Omental fat pad (tissue), 4 donors: ENCODE results near the gene CCL23. TPM values are rescaled to one million over a fixed set of nuclear protein-coding genes. Genes with fewer than 3 reads are reported as not detected.

ENCODE experiments used
- total RNA-seq, 4 donors: library from RNA; depleted of rRNA; stranded (reverse); fragments of >200 nt; gene quantifications; one replicate each; pipeline ENCODE4 v1.1.0, GENCODE V29; 2016

Gene CCL23
- total RNA-seq, 4 donors from 2014 or later: 1.5 to 6.6 (median 4.7) TPM

Other genes starting within 250 kb of the CCL23 start
- 10 to 100 TPM; 31.5 to 65.6 (median 48.7) TPM for gene MMP28, start 222.3 kb downstream of the CCL23 start, total RNA-seq
- gene TAF15, start 208.5 kb downstream of the CCL23 start, total RNA-seq: 10 to 100 TPM; 33.2 to 80.2 (median 64.0) TPM
- gene HEATR9, start 149.1 kb downstream of the CCL23 start, total RNA-seq: not detected
- gene CCL5, start 137.6 kb downstream of the CCL23 start, total RNA-seq: 10 to 100 TPM in 1 of 4 donors, 1 to 10 TPM in 3; 5.5 to 10.7 (median 6.0) TPM
- gene RDM1, start 87.2 kb downstream of the CCL23 start, total RNA-seq: not detected
- not detected for gene LYZL6, start 74.3 kb downstream of the CCL23 start, total RNA-seq
- gene CCL16, start 36.5 kb downstream of the CCL23 start, total RNA-seq: 1 to 10 TPM in 1 of 4 donors, under 1 TPM in 1, not detected in 2; 0.69 to 2.8 TPM
- 10 to 100 TPM; 29.0 to 83.2 (median 68.7) TPM for gene CCL14, start 31.2 kb downstream of the CCL23 start, total RNA-seq
- gene CCL15, start 16.4 kb downstream of the CCL23 start, total RNA-seq: 1 to 10 TPM in 1 of 4 donors, not detected in 3; 4.6 TPM
- gene CCL18, start 46.3 kb upstream of the CCL23 start, total RNA-seq: 10 to 100 TPM in 2 of 4 donors, 1 to 10 TPM in 2; 1.7 to 21.5 (median 9.8) TPM
- 10 to 100 TPM in 2 of 4 donors, 1 to 10 TPM in 2; 4.1 to 12.1 (median 8.0) TPM for gene CCL3, start 72.2 kb upstream of the CCL23 start, total RNA-seq
- gene CCL4, start 85.9 kb upstream of the CCL23 start, total RNA-seq: 10 to 100 TPM in 3 of 4 donors, 1 to 10 TPM in 1; 8.6 to 13.3 (median 11.3) TPM
- gene TBC1D3B, start 158.7 kb upstream of the CCL23 start, total RNA-seq: 1 to 10 TPM; 1.5 to 6.9 (median 2.4) TPM
- gene CCL3L1, start 178.8 kb upstream of the CCL23 start, total RNA-seq: under 1 TPM in 3 of 4 donors, not detected in 1; 0.48 to 0.93 (median 0.88) TPM
- gene CCL4L2, start 193.1 kb upstream of the CCL23 start, total RNA-seq: 1 to 10 TPM in 3 of 4 donors, not detected in 1; 1.1 to 3.2 (median 3.1) TPM
- gene TBC1D3I, start 246.6 kb upstream of the CCL23 start, total RNA-seq: under 1 TPM in 1 of 4 donors, not detected in 3; 0.28 TPM